Measurements from ENCODE around the gene HEG1. TPM values are rescaled to one million over a fixed set of nuclear protein-coding genes. Genes with fewer than 3 reads are reported as not detected.
"Not testable (repeated sequence)": the region's sequence is repeated elsewhere in the genome, so short reads cannot be mapped to it uniquely, and the experiment has no call there.

Gene HEG1
- total RNA-seq, 1 experiment from 2014 or later, result 69.8 TPM

- POLR2A ChIA-PET, result no interaction called here
- DNase-seq, result no peak
- H3K27ac Mint-ChIP-seq (ENCODE audit: unreplicated experiment), result no peak overlapping the region
- no TSS peak for BruUV-seq (replicated peaks)
- peaks cover 8% of the 10 kb centered on the region for H3K4me1 Mint-ChIP-seq (ENCODE audit: low read depth, unreplicated experiment)
- no peaks in the 10 kb centered on the region for H3K9me3 Mint-ChIP-seq (ENCODE audit: unreplicated experiment)
- Histone ChIP-seq H3K4me1 (peaks cover 27% of the 10 kb centered on the region), H3K36me3 (ENCODE audit: control insufficient read depth, insufficient read depth, low read length) (no peaks in the 10 kb centered on the region), H3K9me3 (no peaks in the 10 kb centered on the region), H3K4me3 (ENCODE audit: low read depth, low read length) (no peak overlapping the region), H3K27me3 (replicated peaks; ENCODE audit: control insufficient read depth, insufficient read depth, low read length) (no peaks in the 10 kb centered on the region)
- no peaks in the 10 kb centered on the region for H3K27me3 Mint-ChIP-seq (ENCODE audit: insufficient read depth, unreplicated experiment)
- TF ChIP-seq CTCF (IDR thresholded peaks at IDR 0.05; ENCODE audit: insufficient read depth in 1 of 2, low read depth in 1 of 2, low read length in 1 of 2, severe bottlenecking in 1 of 2, unreplicated experiment in 1 of 2), result no peak
- CTCF ChIA-PET, result no interaction called here
- intact Hi-C loops (cut with micrococcal nuclease; ENCODE audit: unreplicated experiment), result no loop called here
- H3K36me3 Mint-ChIP-seq (ENCODE audit: insufficient read depth, unreplicated experiment), result peaks cover 45% of the 10 kb centered on the region
- H3K4me3 Mint-ChIP-seq (ENCODE audit: unreplicated experiment), result no peak overlapping the region
These were observed 28.0 kb upstream of the HEG1 start for GRCh38 chr3:125083776-125084175.

GRCh38 chr3:125082339-125082738 lies 26.5 kb upstream of the HEG1 start:
- BruUV-seq (replicated peaks); intact Hi-C loops (cut with micrococcal nuclease; ENCODE audit: unreplicated experiment); H3K9me3 Mint-ChIP-seq (ENCODE audit: unreplicated experiment); H3K9me3 ChIP-seq; H3K27me3 Mint-ChIP-seq (ENCODE audit: insufficient read depth, unreplicated experiment); H3K27me3 ChIP-seq (replicated peaks; ENCODE audit: control insufficient read depth, insufficient read depth, low read length); H3K27ac Mint-ChIP-seq (ENCODE audit: unreplicated experiment); H3K4me1 Mint-ChIP-seq (ENCODE audit: low read depth, unreplicated experiment); DNase-seq; POLR2A ChIA-PET; H3K4me3 ChIP-seq (ENCODE audit: low read depth, low read length); CTCF ChIA-PET; H3K36me3 ChIP-seq (ENCODE audit: control insufficient read depth, insufficient read depth, low read length); H3K4me3 Mint-ChIP-seq (ENCODE audit: unreplicated experiment): not testable (repeated sequence)
- H3K4me1 ChIP-seq, result peaks cover 27% of the 10 kb centered on the region
- H3K36me3 Mint-ChIP-seq (ENCODE audit: insufficient read depth, unreplicated experiment), result peaks cover 59% of the 10 kb centered on the region

- no peak for DNase-seq
- no peaks in the 10 kb centered on the region for H3K27me3 Mint-ChIP-seq (ENCODE audit: insufficient read depth, unreplicated experiment)
- no TSS peak for BruUV-seq (replicated peaks)
- ChIA-PET CTCF (interaction anchor here (1.5 kb wide), 1 partner anchor 17 kb away, joined by 9 read pairs; no protein-coding TSS in a partner anchor), POLR2A (interaction anchor here (0.9 kb wide), 1 partner anchor 17 kb away, joined by 7 read pairs; no protein-coding TSS in a partner anchor)
- peaks cover 57% of the 10 kb centered on the region for H3K36me3 Mint-ChIP-seq (ENCODE audit: insufficient read depth, unreplicated experiment)
- H3K4me1 Mint-ChIP-seq (ENCODE audit: low read depth, unreplicated experiment), result peaks cover 23% of the 10 kb centered on the region
- no peak overlapping the region for H3K4me3 Mint-ChIP-seq (ENCODE audit: unreplicated experiment)
- H3K4me3 ChIP-seq (ENCODE audit: low read depth, low read length), result no peak overlapping the region
- intact Hi-C loops (cut with micrococcal nuclease; ENCODE audit: unreplicated experiment), result no loop called here
- H3K27ac Mint-ChIP-seq (ENCODE audit: unreplicated experiment), result peak overlapping the region; percentile 15
- no peaks in the 10 kb centered on the region for H3K27me3 ChIP-seq (replicated peaks; ENCODE audit: control insufficient read depth, insufficient read depth, low read length)
- no peak for TF ChIP-seq CTCF (IDR thresholded peaks at IDR 0.05; ENCODE audit: insufficient read depth in 1 of 2, low read depth in 1 of 2, low read length in 1 of 2, severe bottlenecking in 1 of 2, unreplicated experiment in 1 of 2)
- no peaks in the 10 kb centered on the region for H3K9me3 Mint-ChIP-seq (ENCODE audit: unreplicated experiment)
- no peaks in the 10 kb centered on the region; the same call in 1 of the 2 replicates for H3K36me3 ChIP-seq (ENCODE audit: control insufficient read depth, insufficient read depth, low read length)
- H3K4me1 ChIP-seq, result peaks cover 27% of the 10 kb centered on the region
- H3K9me3 ChIP-seq, result no peaks in the 10 kb centered on the region
These were observed 24.3 kb upstream of the HEG1 start for GRCh38 chr3:125080077-125080476.

Measured in Caco-2 (cell line).